Measurements from ENCODE around the gene DLG3.
A peak's percentile ranks its signal among the peaks of the same experiment; 100 is the strongest.

DLG3 gene

GRCh38 chrX:70479922-70480659, 35.5 kb downstream of the DLG3 start:
- Histone ChIP-seq H3K27ac (ENCODE audit: low read length) (peak overlapping the region; percentile 11), H3K36me3 (ENCODE audit: control insufficient read depth, low read depth, low read length) (peaks cover 18% of the 10 kb centered on the region), H3K4me3 (ENCODE audit: low read length) (peak overlapping the region; percentile 13), H3K9ac (ENCODE audit: low read length) (no peak overlapping the region), H3K27me3 (ENCODE audit: control insufficient read depth, insufficient read depth, low read length) (no peaks in the 10 kb centered on the region), H3K4me1 (ENCODE audit: control insufficient read depth, low read depth, low read length) (peaks cover 47% of the 10 kb centered on the region), H3K9me3 (ENCODE audit: control insufficient read depth, low read depth, low read length) (peaks cover 8% of the 10 kb centered on the region)

- no peak overlapping the region for H3K9ac ChIP-seq (ENCODE audit: low read length)
- peaks cover 8% of the 10 kb centered on the region for H3K9me3 ChIP-seq (ENCODE audit: control insufficient read depth, low read depth, low read length)
- H3K27ac ChIP-seq (ENCODE audit: low read length) = no peak overlapping the region
- no peaks in the 10 kb centered on the region for H3K27me3 ChIP-seq (ENCODE audit: control insufficient read depth, insufficient read depth, low read length)
- peak overlapping the region; percentile 13 for H3K4me3 ChIP-seq (ENCODE audit: low read length)
- H3K4me1 ChIP-seq (ENCODE audit: control insufficient read depth, low read depth, low read length) = peaks cover 44% of the 10 kb centered on the region
- H3K36me3 ChIP-seq (ENCODE audit: control insufficient read depth, low read depth, low read length) = peaks cover 18% of the 10 kb centered on the region
These were observed 36.0 kb downstream of the DLG3 start for GRCh38 chrX:70480660-70481018.

GRCh38 chrX:70481471-70482270, 37.0 kb downstream of the DLG3 start:
- Histone ChIP-seq H3K27me3 (ENCODE audit: control insufficient read depth, insufficient read depth, low read length) (no peaks in the 10 kb centered on the region), H3K9ac (ENCODE audit: low read length) (no peak overlapping the region), H3K36me3 (ENCODE audit: control insufficient read depth, low read depth, low read length) (peaks cover 18% of the 10 kb centered on the region), H3K27ac (ENCODE audit: low read length) (no peak overlapping the region), H3K4me3 (ENCODE audit: low read length) (no peak overlapping the region), H3K9me3 (ENCODE audit: control insufficient read depth, low read depth, low read length) (peaks cover 8% of the 10 kb centered on the region), H3K4me1 (ENCODE audit: control insufficient read depth, low read depth, low read length) (peaks cover 37% of the 10 kb centered on the region)

GRCh38 chrX:70482300-70482699, 37.7 kb downstream of the DLG3 start:
- no peak overlapping the region for H3K27ac ChIP-seq (ENCODE audit: low read length)
- H3K4me1 ChIP-seq (ENCODE audit: control insufficient read depth, low read depth, low read length) = peaks cover 31% of the 10 kb centered on the region
- H3K27me3 ChIP-seq (ENCODE audit: control insufficient read depth, insufficient read depth, low read length) = no peaks in the 10 kb centered on the region
- peaks cover 8% of the 10 kb centered on the region for H3K9me3 ChIP-seq (ENCODE audit: control insufficient read depth, low read depth, low read length)
- H3K9ac ChIP-seq (ENCODE audit: low read length) = no peak overlapping the region
- H3K4me3 ChIP-seq (ENCODE audit: low read length) = no peak overlapping the region
- H3K36me3 ChIP-seq (ENCODE audit: control insufficient read depth, low read depth, low read length) = peaks cover 20% of the 10 kb centered on the region

GRCh38 chrX:70485466-70485865, 40.8 kb downstream of the DLG3 start:
- Histone ChIP-seq H3K9ac (ENCODE audit: low read length) (no peak overlapping the region), H3K27me3 (ENCODE audit: control insufficient read depth, insufficient read depth, low read length) (no peaks in the 10 kb centered on the region), H3K4me3 (ENCODE audit: low read length) (no peak overlapping the region), H3K36me3 (ENCODE audit: control insufficient read depth, low read depth, low read length) (peaks cover 20% of the 10 kb centered on the region), H3K4me1 (ENCODE audit: control insufficient read depth, low read depth, low read length) (peaks cover 2% of the 10 kb centered on the region), H3K27ac (ENCODE audit: low read length) (no peak overlapping the region), H3K9me3 (ENCODE audit: control insufficient read depth, low read depth, low read length) (no peaks in the 10 kb centered on the region)

- H3K4me3 ChIP-seq (ENCODE audit: low read length) = no peak overlapping the region
- no peaks in the 10 kb centered on the region for H3K4me1 ChIP-seq (ENCODE audit: control insufficient read depth, low read depth, low read length)
- no peaks in the 10 kb centered on the region for H3K27me3 ChIP-seq (ENCODE audit: control insufficient read depth, insufficient read depth, low read length)
- H3K27ac ChIP-seq (ENCODE audit: low read length) = no peak overlapping the region
- H3K36me3 ChIP-seq (ENCODE audit: control insufficient read depth, low read depth, low read length) = peaks cover 33% of the 10 kb centered on the region
- peaks cover 5% of the 10 kb centered on the region for H3K9me3 ChIP-seq (ENCODE audit: control insufficient read depth, low read depth, low read length)
- H3K9ac ChIP-seq (ENCODE audit: low read length) = no peak overlapping the region
These were observed 44.2 kb downstream of the DLG3 start for GRCh38 chrX:70488856-70489255.

- peaks cover 5% of the 10 kb centered on the region for H3K9me3 ChIP-seq (ENCODE audit: control insufficient read depth, low read depth, low read length)
- H3K36me3 ChIP-seq (ENCODE audit: control insufficient read depth, low read depth, low read length) = peaks cover 61% of the 10 kb centered on the region
- H3K4me1 ChIP-seq (ENCODE audit: control insufficient read depth, low read depth, low read length) = no peaks in the 10 kb centered on the region
- no peak overlapping the region for H3K4me3 ChIP-seq (ENCODE audit: low read length)
- no peak overlapping the region for H3K9ac ChIP-seq (ENCODE audit: low read length)
- no peak overlapping the region for H3K27ac ChIP-seq (ENCODE audit: low read length)
- H3K27me3 ChIP-seq (ENCODE audit: control insufficient read depth, insufficient read depth, low read length) = no peaks in the 10 kb centered on the region
These were observed 49.8 kb downstream of the DLG3 start for GRCh38 chrX:70494441-70494840.

GRCh38 chrX:70496491-70496890, 51.9 kb downstream of the DLG3 start:
- Histone ChIP-seq H3K4me3 (ENCODE audit: low read length) (no peak overlapping the region), H3K9ac (ENCODE audit: low read length) (no peak overlapping the region), H3K27ac (ENCODE audit: low read length) (no peak overlapping the region), H3K27me3 (ENCODE audit: control insufficient read depth, insufficient read depth, low read length) (no peaks in the 10 kb centered on the region), H3K9me3 (ENCODE audit: control insufficient read depth, low read depth, low read length) (peaks cover 5% of the 10 kb centered on the region), H3K36me3 (ENCODE audit: control insufficient read depth, low read depth, low read length) (peaks cover 79% of the 10 kb centered on the region), H3K4me1 (ENCODE audit: control insufficient read depth, low read depth, low read length) (no peaks in the 10 kb centered on the region)

GRCh38 chrX:70497026-70497425, 52.4 kb downstream of the DLG3 start:
- Histone ChIP-seq H3K4me3 (ENCODE audit: low read length) (no peak overlapping the region), H3K4me1 (ENCODE audit: control insufficient read depth, low read depth, low read length) (no peaks in the 10 kb centered on the region), H3K9me3 (ENCODE audit: control insufficient read depth, low read depth, low read length) (peaks cover 5% of the 10 kb centered on the region), H3K27me3 (ENCODE audit: control insufficient read depth, insufficient read depth, low read length) (no peaks in the 10 kb centered on the region), H3K36me3 (ENCODE audit: control insufficient read depth, low read depth, low read length) (peaks cover 80% of the 10 kb centered on the region), H3K9ac (ENCODE audit: low read length) (no peak overlapping the region), H3K27ac (ENCODE audit: low read length) (no peak overlapping the region)

- peaks cover 3% of the 10 kb centered on the region for H3K9me3 ChIP-seq (ENCODE audit: control insufficient read depth, low read depth, low read length)
- no peaks in the 10 kb centered on the region for H3K4me1 ChIP-seq (ENCODE audit: control insufficient read depth, low read depth, low read length)
- no peaks in the 10 kb centered on the region for H3K27me3 ChIP-seq (ENCODE audit: control insufficient read depth, insufficient read depth, low read length)
- no peak overlapping the region for H3K27ac ChIP-seq (ENCODE audit: low read length)
- H3K9ac ChIP-seq (ENCODE audit: low read length) = no peak overlapping the region
- no peak overlapping the region for H3K4me3 ChIP-seq (ENCODE audit: low read length)
- H3K36me3 ChIP-seq (ENCODE audit: control insufficient read depth, low read depth, low read length) = peaks cover 80% of the 10 kb centered on the region
These were observed 53.5 kb downstream of the DLG3 start for GRCh38 chrX:70498129-70498528.

- no peak overlapping the region for H3K4me3 ChIP-seq (ENCODE audit: low read length)
- peaks cover 72% of the 10 kb centered on the region for H3K36me3 ChIP-seq (ENCODE audit: control insufficient read depth, low read depth, low read length)
- no peaks in the 10 kb centered on the region for H3K27me3 ChIP-seq (ENCODE audit: control insufficient read depth, insufficient read depth, low read length)
- H3K4me1 ChIP-seq (ENCODE audit: control insufficient read depth, low read depth, low read length) = no peaks in the 10 kb centered on the region
- no peak overlapping the region for H3K9ac ChIP-seq (ENCODE audit: low read length)
- H3K9me3 ChIP-seq (ENCODE audit: control insufficient read depth, low read depth, low read length) = peaks cover 4% of the 10 kb centered on the region
- H3K27ac ChIP-seq (ENCODE audit: low read length) = no peak overlapping the region
These were observed 56.2 kb downstream of the DLG3 start for GRCh38 chrX:70500826-70501225.
